MM.1S (cell line): ENCODE measurements around the gene LHB.
"Not testable (repeated sequence)": the region's sequence is repeated elsewhere in the genome, so short reads cannot be mapped to it uniquely, and the experiment has no call there.

Experiments
- DNase-seq: peaks from one replicate; pipeline ENCODE4 v3.0.0-alpha.2; 2015
- H2AFZ ChIP-seq: fragments of 300-600 bp; sonication (generic); 2 replicates; pipeline ENCODE4 v1.6.0; 2016; ENCODE audit warnings: antibody characterized with exemption, low read length
- H3F3A ChIP-seq: fragments of 300-600 bp; sonication (generic); 2 replicates; pipeline ENCODE4 v1.6.1; 2016; ENCODE audit warnings: mild to moderate bottlenecking, antibody characterized with exemption, low read length, moderate library complexity, mixed read lengths; ENCODE audit not compliant: insufficient read depth
- H3K27ac ChIP-seq: fragments of 300-600 bp; sonication (generic); 2 replicates; pipeline ENCODE4 v1.5.1; 2016; ENCODE audit warnings: mild to moderate bottlenecking, low read length
- H3K27me3 ChIP-seq: fragments of 300-600 bp; sonication (generic); replicated peaks from 2 replicates; pipeline ENCODE4 v1.6.0; 2016; ENCODE audit warnings: low read length; ENCODE audit not compliant: insufficient read depth
- H3K36me3 ChIP-seq: fragments of 300-600 bp; sonication (generic); replicated peaks from 2 replicates; pipeline ENCODE4 v1.6.1; 2016; ENCODE audit warnings: mild to moderate bottlenecking, low read length, mixed read lengths; ENCODE audit not compliant: insufficient read depth
- H3K4me1 ChIP-seq: fragments of 300-600 bp; sonication (generic); 2 replicates; pipeline ENCODE4 v1.6.1; 2016; ENCODE audit warnings: low read length, mixed read lengths
- H3K4me2 ChIP-seq: fragments of 300-600 bp; sonication (generic); 2 replicates; pipeline ENCODE4 v1.6.0; 2016; ENCODE audit warnings: low read depth, low read length
- H3K4me3 ChIP-seq: fragments of 300-600 bp; sonication (generic); 2 replicates; pipeline ENCODE4 v1.5.1; 2016; ENCODE audit warnings: low read length, mixed read lengths
- H3K79me2 ChIP-seq: fragments of 300-600 bp; sonication (generic); 2 replicates; pipeline ENCODE4 v1.6.1; 2016; ENCODE audit warnings: mixed run types, low read length, mixed read lengths
- H3K9ac ChIP-seq: fragments of 300-600 bp; sonication (generic); 2 replicates; pipeline ENCODE4 v1.6.1; 2016; ENCODE audit warnings: low read length, mixed read lengths
- H3K9me2 ChIP-seq: fragments of 300-600 bp; sonication (generic); replicated peaks from 2 replicates; pipeline ENCODE4 v1.6.1; 2016; ENCODE audit warnings: mild to moderate bottlenecking, low read length, mixed read lengths; ENCODE audit not compliant: insufficient read depth
- H3K9me3 ChIP-seq: fragments of 300-600 bp; sonication (generic); replicated peaks from 2 replicates; pipeline ENCODE4 v1.6.1; 2016; ENCODE audit warnings: mild to moderate bottlenecking, low read length, mixed read lengths; ENCODE audit not compliant: insufficient read depth
- H4K20me1 ChIP-seq: fragments of 300-600 bp; sonication (generic); 2 replicates; pipeline ENCODE4 v1.6.1; 2016; ENCODE audit warnings: mild to moderate bottlenecking, low read length, moderate library complexity, mixed read lengths; ENCODE audit not compliant: insufficient read depth
- CTCF ChIP-seq: fragments of 300-600 bp; sonication (generic); IDR thresholded peaks from 2 replicates; pipeline ENCODE4 v1.5.1; 2016; ENCODE audit warnings: antibody characterized with exemption, low read length, mixed read lengths

Gene LHB

GRCh38 chr19:49031642-49032301 lies 14.9 kb upstream of the LHB start, which contains the start of gene CGB2:
CGB2 (plus strand) TSS chr19:49031890; CDS start chr19:49032096, 206 bp downstream.
- not testable (repeated sequence) for H3K4me3 ChIP-seq, H3K36me3 ChIP-seq, H3K9ac ChIP-seq, H3K9me2 ChIP-seq, DNase-seq, H3K9me3 ChIP-seq, H3K79me2 ChIP-seq, H2AFZ ChIP-seq, H3K4me1 ChIP-seq, H3K27me3 ChIP-seq, H3K27ac ChIP-seq, H3F3A ChIP-seq, H3K4me2 ChIP-seq, H4K20me1 ChIP-seq
- TF ChIP-seq CTCF, result peak; percentile 29

GRCh38 chr19:49030323-49030722 lies 13.4 kb upstream of the LHB start:
- DNase-seq, H3K9me2 ChIP-seq, H3F3A ChIP-seq, H3K27ac ChIP-seq, H3K27me3 ChIP-seq, H3K9me3 ChIP-seq, H3K4me1 ChIP-seq, H3K4me3 ChIP-seq, H3K36me3 ChIP-seq, H2AFZ ChIP-seq, H3K4me2 ChIP-seq, H4K20me1 ChIP-seq, H3K9ac ChIP-seq, H3K79me2 ChIP-seq: not testable (repeated sequence)

GRCh38 chr19:49029749-49030148 lies 12.9 kb upstream of the LHB start:
- H3K27ac ChIP-seq, H3K36me3 ChIP-seq, H3K27me3 ChIP-seq, H4K20me1 ChIP-seq, H3K4me2 ChIP-seq, H3K4me1 ChIP-seq, DNase-seq, H2AFZ ChIP-seq, H3K9me2 ChIP-seq, H3K4me3 ChIP-seq, H3F3A ChIP-seq, H3K9ac ChIP-seq, H3K9me3 ChIP-seq, H3K79me2 ChIP-seq: not testable (repeated sequence)

GRCh38 chr19:49028686-49029085 lies 11.8 kb upstream of the LHB start:
- H3K9ac ChIP-seq, H4K20me1 ChIP-seq, H3K27ac ChIP-seq, DNase-seq, H2AFZ ChIP-seq, H3K4me3 ChIP-seq, H3K4me2 ChIP-seq, H3F3A ChIP-seq, H3K9me3 ChIP-seq, H3K4me1 ChIP-seq, H3K27me3 ChIP-seq, H3K9me2 ChIP-seq, H3K79me2 ChIP-seq, H3K36me3 ChIP-seq: not testable (repeated sequence)

- not testable (repeated sequence) for H3K79me2 ChIP-seq, H3K9ac ChIP-seq, H3K36me3 ChIP-seq, H4K20me1 ChIP-seq, H3K9me3 ChIP-seq, H3K4me2 ChIP-seq, H3K27ac ChIP-seq, H2AFZ ChIP-seq, DNase-seq, H3K9me2 ChIP-seq, H3K4me3 ChIP-seq, H3K4me1 ChIP-seq, H3F3A ChIP-seq
- peaks cover 12% of the 10 kb centered on the region; the same call in 1 of the 2 replicates for H3K27me3 ChIP-seq
Measured at GRCh38 chr19:49025599-49025998, 8.7 kb upstream of the LHB start.

- not testable (repeated sequence) for H3K9me3 ChIP-seq, H3K79me2 ChIP-seq, H3F3A ChIP-seq, H3K4me3 ChIP-seq, H3K36me3 ChIP-seq, DNase-seq, H2AFZ ChIP-seq, H3K4me1 ChIP-seq, H3K27ac ChIP-seq, H3K9me2 ChIP-seq, H3K9ac ChIP-seq, H3K4me2 ChIP-seq, H4K20me1 ChIP-seq
- peaks cover 17% of the 10 kb centered on the region; the same call in 1 of the 2 replicates for H3K27me3 ChIP-seq
Measured at GRCh38 chr19:49025088-49025487, 8.2 kb upstream of the LHB start.

- not testable (repeated sequence) for H3K4me1 ChIP-seq, H3K9ac ChIP-seq, H2AFZ ChIP-seq, H3F3A ChIP-seq, H3K27ac ChIP-seq, H4K20me1 ChIP-seq, H3K79me2 ChIP-seq, H3K9me2 ChIP-seq, H3K4me3 ChIP-seq, DNase-seq, H3K36me3 ChIP-seq, H3K9me3 ChIP-seq, H3K4me2 ChIP-seq
- peaks cover 22% of the 10 kb centered on the region for H3K27me3 ChIP-seq
Measured at GRCh38 chr19:49024233-49024632, 7.3 kb upstream of the LHB start, which contains the start of gene CGB3. CGB3 (minus strand) TSS chr19:49024333; CDS start chr19:49023971, 362 bp downstream.
